K562 (cell line): Measurements from ENCODE around the gene NR6A1. TPM values are rescaled to one million over a fixed set of nuclear protein-coding genes. Genes with fewer than 3 reads are reported as not detected.
A peak's percentile ranks its signal among the peaks of the same experiment; 100 is the strongest.

Experiments
- BCOR ChIP-seq: fragments of 450-650 bp; IDR thresholded peaks from 2 replicates; pipeline ENCODE4 v1.6.1; 2016
- CC2D1A ChIP-seq: fragments of 450-650 bp; IDR thresholded peaks from 2 replicates; pipeline ENCODE4 v1.6.1; 2017; ENCODE audit warnings: mild to moderate bottlenecking
- CGGBP1 ChIP-seq: fragments of 250-450 bp; sonication (Bioruptor Pico); IDR thresholded peaks from 2 replicates; pipeline ENCODE4 v1.9.0; 2021; ENCODE audit warnings: mild to moderate bottlenecking
- ESRRB ChIP-seq: fragments of 250-450 bp; sonication (Bioruptor Pico); IDR thresholded peaks from 2 replicates; pipeline ENCODE4 v1.5.0; 2020; ENCODE audit warnings: mild to moderate bottlenecking, moderate library complexity, borderline replicate concordance
- HDAC8 ChIP-seq: fragments of 450-650 bp; IDR thresholded peaks from 2 replicates; pipeline ENCODE4 v1.6.1; 2016; ENCODE audit warnings: mild to moderate bottlenecking, missing genetic modification characterization, moderate library complexity, missing compliant biosample characterization
- HEY1 ChIP-seq: fragments of 250-450 bp; sonication (Bioruptor Pico); IDR thresholded peaks from 2 replicates; pipeline ENCODE4 v1.5.0; 2020; ENCODE audit warnings: mild to moderate bottlenecking, moderate library complexity, borderline replicate concordance
- KDM1A ChIP-seq, 2 experiments: fragments of 450-650 bp; IDR thresholded peaks; 2 replicates each; pipeline ENCODE4 v1.6.1; 2016; ENCODE audit warnings: mild to moderate bottlenecking in 2 of 2
- LARP7 ChIP-seq: fragments of 450-650 bp; IDR thresholded peaks from 2 replicates; pipeline ENCODE4 v1.6.1; 2016
- NCOA6 ChIP-seq: fragments of 450-650 bp; IDR thresholded peaks from 2 replicates; pipeline ENCODE4 v1.6.1; 2017; ENCODE audit warnings: mild to moderate bottlenecking
- POLR2AphosphoS5 ChIP-seq: IDR thresholded peaks from 2 replicates; pipeline ENCODE4 v1.6.1; 2011; ENCODE audit warnings: mild to moderate bottlenecking, low read depth, low read length, moderate library complexity; ENCODE audit not compliant: control insufficient read depth, insufficient read depth
- RB1 ChIP-seq: fragments of 450-650 bp; IDR thresholded peaks from 2 replicates; pipeline ENCODE4 v1.6.1; 2017; ENCODE audit warnings: low read depth, mild to moderate bottlenecking
- TFE3 ChIP-seq: fragments of 450-650 bp; formaldehyde crosslinking; IDR thresholded peaks from 2 replicates; pipeline ENCODE4 v1.4.0; 2020; ENCODE audit warnings: mild to moderate bottlenecking, mixed read lengths
- ZBTB5 ChIP-seq: fragments of 450-650 bp; IDR thresholded peaks from 2 replicates; pipeline ENCODE4 v1.6.1; 2017; ENCODE audit warnings: antibody characterized with exemption
- ZFX ChIP-seq: sonication (generic); formaldehyde crosslinking; IDR thresholded peaks from 2 replicates; pipeline ENCODE4 v1.8.0; 2022; ENCODE audit warnings: mild to moderate bottlenecking, missing genetic modification reagents, moderate library complexity
- ZNF609 ChIP-seq: sonication (generic); formaldehyde crosslinking; IDR thresholded peaks from 2 replicates; pipeline ENCODE4 v1.8.1; 2023; ENCODE audit warnings: missing genetic modification reagents, mild to moderate bottlenecking, borderline replicate concordance
- polyA plus RNA-seq, 8 experiments: library from polyadenylated mRNA; depleted of rRNA in 4 of 8; stranded (reverse) in 5 of 8; unstranded in 3 of 8; fragments of >200 nt; fragmentation: Nextera tagmentation in 2 of 8; fragmentation: Illumina TruSeq in 1 of 8; extraction: Ambion mirVana in 2 of 8; extraction: Trizol in 1 of 8; gene quantifications; 2 replicates each; pipeline versions ENCODE4 v1.2.1 to v1.2.3, GENCODE V29; 2011 to 2014; ENCODE audit warnings: inconsistent platforms in 1 of 8, missing spikeins in 1 of 8
- total RNA-seq, 7 experiments: library from RNA; depleted of rRNA in 6 of 7; stranded (reverse); fragments of >200 nt in 6 of 7; fragmentation: Illumina TruSeq in 2 of 7; extraction: Trizol in 2 of 7; gene quantifications; 2 replicates each; pipeline versions ENCODE4 v1.2.1 to v1.2.3, GENCODE V29; 2011 to 2021; ENCODE audit warnings: low replicate concordance in 1 of 7

NR6A1 gene
- total and polyA plus RNA-seq, 9 of the 15 experiments (the other 6 are each of a cell fraction or from before 2014, with no cell fraction given): 9.7 to 55.4 (median 28.3) TPM

GRCh38 chr9:124770359-124771020 is 621 bp downstream of the NR6A1 start (continued):
- TF ChIP-seq ZFX (no peak), HEY1 (CRISPR knock-in tag) (no peak), POLR2AphosphoS5 (no peak), CC2D1A (peak; percentile 95), ZBTB5 (peak; percentile 93), CGGBP1 (CRISPR knock-in tag) (no peak), KDM1A (IDR thresholded peaks at IDR 0.05) (peak in 1 of 2 experiments; percentile 56; a peak in 1 of 4 replicates), ZNF609 (no peak), TFE3 (CRISPR knock-in tag) (no peak), LARP7 (peak; percentile 8; the same call in 1 of the 2 replicates), ESRRB (CRISPR knock-in tag) (no peak), HDAC8 (tag) (no peak), NCOA6 (no peak), BCOR (0 out of 2 replicates have a peak, but pooled peaks have one; percentile 1), RB1 (no peak)
